T-helper 2 cell treated with Interferon-gamma antibody and Interleukin-4, amounts not matched to agents 100 ng/mL and 5 ng/mL, for 36 hours (primary cell): ENCODE measurements around the gene UCHL3. TPM values are rescaled to one million over a fixed set of nuclear protein-coding genes. Genes with fewer than 3 reads are reported as not detected.

ENCODE experiments used
- intact Hi-C: fragments of 100-400 bp; cut with micrococcal nuclease; formaldehyde crosslinking; loops from one replicate; pipeline ENCODE4 v1.15.1; 2023
- total RNA-seq: library from RNA; stranded (reverse); gene quantifications from 2 replicates; pipeline ENCODE4 v1.2.3, GENCODE V29; 2022

UCHL3 gene
- total RNA-seq, 1 donor from 2014 or later, result 37.9 TPM

GRCh38 chr13:75545386-75545785 lies 4.2 kb upstream of the UCHL3 start:
- intact Hi-C loops, result loop anchor here (5.0 kb wide), 2 partner anchors 92 to 1447 kb away; partner anchors contain the start of genes CLN5 and LMO7

GRCh38 chr13:75547917-75548316 lies 1.7 kb upstream of the UCHL3 start:
- intact Hi-C loops, result loop anchor here (2.0 to 5.0 kb wide), 4 partner anchors 89 to 1444 kb away; partner anchors contain the start of genes CLN5 and LMO7

GRCh38 chr13:75550159-75550567 lies 572 bp downstream of the UCHL3 start:
- intact Hi-C loops, result no loop called here

GRCh38 chr13:75554464-75554863 lies 4.9 kb downstream of the UCHL3 start:
- intact Hi-C loops, result no loop called here

GRCh38 chr13:75554981-75555380 lies 5.4 kb downstream of the UCHL3 start:
- intact Hi-C loops, result no loop called here

GRCh38 chr13:75555836-75556235 lies 6.2 kb downstream of the UCHL3 start:
- intact Hi-C loops, result no loop called here

GRCh38 chr13:75556961-75557360 lies 7.4 kb downstream of the UCHL3 start:
- intact Hi-C loops, result no loop called here

GRCh38 chr13:75558145-75558840 lies 8.7 kb downstream of the UCHL3 start:
- intact Hi-C loops, result no loop called here

- intact Hi-C loops, result no loop called here
Observed at GRCh38 chr13:75566658-75567057, 17.1 kb downstream of the UCHL3 start.

GRCh38 chr13:75569576-75569975 lies 20.0 kb downstream of the UCHL3 start:
- intact Hi-C loops, result no loop called here

GRCh38 chr13:75579529-75579928 lies 29.9 kb downstream of the UCHL3 start:
- intact Hi-C loops, result no loop called here

GRCh38 chr13:75581874-75582640 lies 32.5 kb downstream of the UCHL3 start:
- intact Hi-C loops, result no loop called here

GRCh38 chr13:75583091-75583490 lies 33.5 kb downstream of the UCHL3 start:
- intact Hi-C loops, result no loop called here

- intact Hi-C loops, result no loop called here
Observed at GRCh38 chr13:75585153-75585552, 35.6 kb downstream of the UCHL3 start.

GRCh38 chr13:75587679-75588078 lies 38.1 kb downstream of the UCHL3 start:
- intact Hi-C loops, result no loop called here

- intact Hi-C loops, result no loop called here
Observed at GRCh38 chr13:75596657-75597182, 47.1 kb downstream of the UCHL3 start.

GRCh38 chr13:75600371-75600770 lies 50.8 kb downstream of the UCHL3 start:
- intact Hi-C loops, result no loop called here

- intact Hi-C loops, result no loop called here
Observed at GRCh38 chr13:75603038-75603437, 53.4 kb downstream of the UCHL3 start.

- intact Hi-C loops, result no loop called here
Observed at GRCh38 chr13:75607447-75607846, 57.9 kb downstream of the UCHL3 start.

- intact Hi-C loops, result no loop called here
Observed at GRCh38 chr13:75610466-75610865, 60.9 kb downstream of the UCHL3 start.

- intact Hi-C loops, result no loop called here
Observed at GRCh38 chr13:75612354-75612753, 62.8 kb downstream of the UCHL3 start.

GRCh38 chr13:75617230-75617629 lies 67.6 kb downstream of the UCHL3 start:
- intact Hi-C loops, result no loop called here
